HepG2 (cell line): ENCODE data around the gene PPY. TPM values are rescaled to one million over a fixed set of nuclear protein-coding genes. Genes with fewer than 3 reads are reported as not detected.

ENCODE experiments used
- AFF4 ChIP-seq: sonication (generic); formaldehyde crosslinking; IDR thresholded peaks from 2 replicates; pipeline ENCODE4 v1.4.0; 2020; ENCODE audit warnings: missing genetic modification reagents
- BCL6 ChIP-seq: IDR thresholded peaks from 2 replicates; pipeline ENCODE4 v1.6.1; 2016; ENCODE audit warnings: missing genetic modification reagents, missing compliant biosample characterization
- DNMT1 ChIP-seq: sonication (generic); formaldehyde crosslinking; IDR thresholded peaks from 2 replicates; pipeline ENCODE4 v1.5.1; 2020; ENCODE audit warnings: mild to moderate bottlenecking, missing genetic modification reagents
- KDM3A ChIP-seq: IDR thresholded peaks from 2 replicates; pipeline ENCODE4 v1.6.1; 2018; ENCODE audit warnings: low read depth, missing compliant biosample characterization
- REXO4 ChIP-seq: sonication (generic); formaldehyde crosslinking; IDR thresholded peaks from 2 replicates; pipeline ENCODE4 v1.8.0; 2022; ENCODE audit warnings: missing genetic modification reagents, mild to moderate bottlenecking, borderline replicate concordance
- SP1 ChIP-seq, 2 experiments: fragments of 450-650 bp in 1 of 2; sonication (generic) in 1 of 2; formaldehyde crosslinking in 1 of 2; IDR thresholded peaks; 2 replicates each; pipeline versions ENCODE4 v1.4.0 to v1.6.1; 2016 to 2020; ENCODE audit warnings: missing genetic modification reagents in 1 of 2
- TOPORS ChIP-seq: sonication (generic); formaldehyde crosslinking; IDR thresholded peaks from 2 replicates; pipeline ENCODE4 v1.8.0; 2023; ENCODE audit warnings: mild to moderate bottlenecking, missing genetic modification reagents
- ZNF20 ChIP-seq: sonication (generic); formaldehyde crosslinking; IDR thresholded peaks from 2 replicates; pipeline ENCODE4 v1.4.0; 2020; ENCODE audit warnings: mild to moderate bottlenecking, moderate library complexity, missing genetic modification reagents
- ZNF296 ChIP-seq: sonication (generic); formaldehyde crosslinking; conservative IDR thresholded peaks from 2 replicates; pipeline ENCODE4 v1.5.0; 2020; ENCODE audit warnings: mild to moderate bottlenecking, missing genetic modification reagents
- ZNF790 ChIP-seq: sonication (generic); formaldehyde crosslinking; IDR thresholded peaks from 2 replicates; pipeline ENCODE4 v1.8.0; 2022; ENCODE audit warnings: missing genetic modification reagents, mild to moderate bottlenecking, borderline replicate concordance
- polyA plus RNA-seq, 8 experiments: library from polyadenylated mRNA; depleted of rRNA in 3 of 8; stranded (reverse) in 7 of 8; unstranded in 1 of 8; fragments of >200 nt; fragmentation: Illumina TruSeq in 4 of 8; extraction: Trizol in 4 of 8; gene quantifications; 2 replicates each; pipeline versions ENCODE4 v1.2.1 to v1.2.3, GENCODE V29; 2011 to 2016; ENCODE audit warnings: low read depth in 4 of 8, missing spikeins in 1 of 8, mixed read lengths in 1 of 8; ENCODE audit not compliant: insufficient read depth in 1 of 8
- total RNA-seq, 5 experiments: library from RNA; depleted of rRNA; stranded (reverse); fragments of >200 nt; fragmentation: Illumina TruSeq; extraction: Trizol; gene quantifications; 2 replicates each; pipeline ENCODE4 v1.2.3, GENCODE V29; 2016; ENCODE audit warnings: low read depth in 1 of 5
- TF ChIP-seq, protein P1 (sequence below): sonication (generic); formaldehyde crosslinking; IDR thresholded peaks from 2 replicates; pipeline ENCODE4 v1.4.0; 2020; ENCODE audit warnings: missing genetic modification reagents, borderline replicate concordance
- TF ChIP-seq, protein P2 (sequence below): sonication (generic); formaldehyde crosslinking; conservative IDR thresholded peaks from 2 replicates; pipeline ENCODE4 v1.8.0; 2022; ENCODE audit warnings: mild to moderate bottlenecking, moderate library complexity, missing genetic modification reagents
- TF ChIP-seq, protein P3 (sequence below): sonication (generic); formaldehyde crosslinking; IDR thresholded peaks from 2 replicates; pipeline ENCODE4 v1.4.0; 2020; ENCODE audit warnings: missing genetic modification reagents
- TF ChIP-seq, protein P4 (sequence below): fragments of 450-650 bp; IDR thresholded peaks from 2 replicates; pipeline ENCODE4 v1.6.1; 2016

PPY gene
- total and polyA plus RNA-seq, 2 of the 13 experiments (the other 11 are each of a cell fraction or from before 2014, with no cell fraction given), result not detected

DNA sequence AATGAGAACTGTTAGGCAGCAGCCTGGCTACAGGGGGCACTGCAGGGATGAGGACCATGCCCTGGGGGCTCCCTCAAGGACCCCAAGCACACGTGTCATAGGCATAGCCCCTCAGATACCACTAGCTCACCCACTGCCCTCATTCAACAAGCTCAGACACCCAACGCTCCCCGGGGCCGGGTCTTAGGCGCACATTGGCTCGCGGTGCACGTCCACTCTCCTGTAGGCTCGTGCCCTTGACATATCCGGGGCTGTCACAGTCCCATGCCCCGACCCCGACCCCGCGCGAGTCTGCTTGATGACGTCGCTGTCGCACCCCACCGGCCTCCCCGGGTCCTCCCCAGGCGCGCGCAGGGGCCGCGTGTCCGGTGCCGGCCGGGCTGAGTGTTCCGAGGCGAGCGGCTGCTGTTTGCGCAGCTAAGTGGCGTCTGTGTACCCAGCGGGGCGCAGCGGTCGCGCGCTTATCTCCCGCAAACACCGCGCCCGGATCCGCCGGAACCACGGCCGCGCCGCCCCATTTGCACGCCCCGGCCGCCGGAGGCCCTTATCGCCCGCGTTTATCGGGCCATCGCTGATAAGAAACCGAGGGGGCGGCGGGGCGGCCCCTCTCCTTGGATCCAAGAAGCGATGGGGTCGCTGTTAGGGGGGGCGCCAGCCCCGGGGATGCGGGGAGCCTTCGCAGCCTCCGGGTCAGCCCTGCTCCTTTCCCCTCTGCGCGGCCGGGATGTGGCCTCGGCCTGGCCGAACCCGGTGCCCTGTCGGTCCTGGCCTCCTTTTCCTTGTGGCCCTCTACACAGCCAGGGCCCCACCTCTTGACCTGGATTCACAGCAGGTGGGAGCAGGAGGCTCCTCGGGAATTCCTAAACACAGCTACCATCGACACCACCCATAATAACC is 41.5 kb upstream of the PPY start (continued):
- TF ChIP-seq KDM3A, result peak; percentile 88
- TF ChIP-seq, protein P1, sequence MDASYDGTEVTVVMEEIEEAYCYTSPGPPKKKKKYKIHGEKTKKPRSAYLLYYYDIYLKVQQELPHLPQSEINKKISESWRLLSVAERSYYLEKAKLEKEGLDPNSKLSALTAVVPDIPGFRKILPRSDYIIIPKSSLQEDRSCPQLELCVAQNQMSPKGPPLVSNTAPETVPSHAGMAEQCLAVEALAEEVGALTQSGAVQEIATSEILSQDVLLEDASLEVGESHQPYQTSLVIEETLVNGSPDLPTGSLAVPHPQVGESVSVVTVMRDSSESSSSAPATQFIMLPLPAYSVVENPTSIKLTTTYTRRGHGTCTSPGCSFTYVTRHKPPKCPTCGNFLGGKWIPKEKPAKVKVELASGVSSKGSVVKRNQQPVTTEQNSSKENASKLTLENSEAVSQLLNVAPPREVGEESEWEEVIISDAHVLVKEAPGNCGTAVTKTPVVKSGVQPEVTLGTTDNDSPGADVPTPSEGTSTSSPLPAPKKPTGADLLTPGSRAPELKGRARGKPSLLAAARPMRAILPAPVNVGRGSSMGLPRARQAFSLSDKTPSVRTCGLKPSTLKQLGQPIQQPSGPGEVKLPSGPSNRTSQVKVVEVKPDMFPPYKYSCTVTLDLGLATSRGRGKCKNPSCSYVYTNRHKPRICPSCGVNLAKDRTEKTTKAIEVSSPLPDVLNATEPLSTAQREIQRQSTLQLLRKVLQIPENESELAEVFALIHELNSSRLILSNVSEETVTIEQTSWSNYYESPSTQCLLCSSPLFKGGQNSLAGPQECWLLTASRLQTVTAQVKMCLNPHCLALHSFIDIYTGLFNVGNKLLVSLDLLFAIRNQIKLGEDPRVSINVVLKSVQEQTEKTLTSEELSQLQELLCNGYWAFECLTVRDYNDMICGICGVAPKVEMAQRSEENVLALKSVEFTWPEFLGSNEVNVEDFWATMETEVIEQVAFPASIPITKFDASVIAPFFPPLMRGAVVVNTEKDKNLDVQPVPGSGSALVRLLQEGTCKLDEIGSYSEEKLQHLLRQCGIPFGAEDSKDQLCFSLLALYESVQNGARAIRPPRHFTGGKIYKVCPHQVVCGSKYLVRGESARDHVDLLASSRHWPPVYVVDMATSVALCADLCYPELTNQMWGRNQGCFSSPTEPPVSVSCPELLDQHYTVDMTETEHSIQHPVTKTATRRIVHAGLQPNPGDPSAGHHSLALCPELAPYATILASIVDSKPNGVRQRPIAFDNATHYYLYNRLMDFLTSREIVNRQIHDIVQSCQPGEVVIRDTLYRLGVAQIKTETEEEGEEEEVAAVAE (CRISPR knock-in tag), result no peak
- peak; percentile 88 for TF ChIP-seq DNMT1 (CRISPR knock-in tag)
- TF ChIP-seq ZNF20 (CRISPR knock-in tag), result no peak
- TF ChIP-seq SP1 (IDR thresholded peaks at IDR 0.05), result no peak
- TF ChIP-seq SP1 (CRISPR knock-in tag; IDR thresholded peaks at IDR 0.05), result no peak; the same call in 1 of the 2 replicates
- peak; percentile 93 for TF ChIP-seq BCL6 (CRISPR knock-in tag)
- no peak for TF ChIP-seq REXO4 (CRISPR knock-in tag)
- TF ChIP-seq, protein P2, sequence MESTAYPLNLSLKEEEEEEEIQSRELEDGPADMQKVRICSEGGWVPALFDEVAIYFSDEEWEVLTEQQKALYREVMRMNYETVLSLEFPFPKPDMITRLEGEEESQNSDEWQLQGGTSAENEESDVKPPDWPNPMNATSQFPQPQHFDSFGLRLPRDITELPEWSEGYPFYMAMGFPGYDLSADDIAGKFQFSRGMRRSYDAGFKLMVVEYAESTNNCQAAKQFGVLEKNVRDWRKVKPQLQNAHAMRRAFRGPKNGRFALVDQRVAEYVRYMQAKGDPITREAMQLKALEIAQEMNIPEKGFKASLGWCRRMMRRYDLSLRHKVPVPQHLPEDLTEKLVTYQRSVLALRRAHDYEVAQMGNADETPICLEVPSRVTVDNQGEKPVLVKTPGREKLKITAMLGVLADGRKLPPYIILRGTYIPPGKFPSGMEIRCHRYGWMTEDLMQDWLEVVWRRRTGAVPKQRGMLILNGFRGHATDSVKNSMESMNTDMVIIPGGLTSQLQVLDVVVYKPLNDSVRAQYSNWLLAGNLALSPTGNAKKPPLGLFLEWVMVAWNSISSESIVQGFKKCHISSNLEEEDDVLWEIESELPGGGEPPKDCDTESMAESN (CRISPR knock-in tag), result peak; percentile 98
- TF ChIP-seq, protein P3, sequence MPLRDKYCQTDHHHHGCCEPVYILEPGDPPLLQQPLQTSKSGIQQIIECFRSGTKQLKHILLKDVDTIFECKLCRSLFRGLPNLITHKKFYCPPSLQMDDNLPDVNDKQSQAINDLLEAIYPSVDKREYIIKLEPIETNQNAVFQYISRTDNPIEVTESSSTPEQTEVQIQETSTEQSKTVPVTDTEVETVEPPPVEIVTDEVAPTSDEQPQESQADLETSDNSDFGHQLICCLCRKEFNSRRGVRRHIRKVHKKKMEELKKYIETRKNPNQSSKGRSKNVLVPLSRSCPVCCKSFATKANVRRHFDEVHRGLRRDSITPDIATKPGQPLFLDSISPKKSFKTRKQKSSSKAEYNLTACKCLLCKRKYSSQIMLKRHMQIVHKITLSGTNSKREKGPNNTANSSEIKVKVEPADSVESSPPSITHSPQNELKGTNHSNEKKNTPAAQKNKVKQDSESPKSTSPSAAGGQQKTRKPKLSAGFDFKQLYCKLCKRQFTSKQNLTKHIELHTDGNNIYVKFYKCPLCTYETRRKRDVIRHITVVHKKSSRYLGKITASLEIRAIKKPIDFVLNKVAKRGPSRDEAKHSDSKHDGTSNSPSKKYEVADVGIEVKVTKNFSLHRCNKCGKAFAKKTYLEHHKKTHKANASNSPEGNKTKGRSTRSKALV (CRISPR knock-in tag), result peak; percentile 100
- TF ChIP-seq, protein P4, sequence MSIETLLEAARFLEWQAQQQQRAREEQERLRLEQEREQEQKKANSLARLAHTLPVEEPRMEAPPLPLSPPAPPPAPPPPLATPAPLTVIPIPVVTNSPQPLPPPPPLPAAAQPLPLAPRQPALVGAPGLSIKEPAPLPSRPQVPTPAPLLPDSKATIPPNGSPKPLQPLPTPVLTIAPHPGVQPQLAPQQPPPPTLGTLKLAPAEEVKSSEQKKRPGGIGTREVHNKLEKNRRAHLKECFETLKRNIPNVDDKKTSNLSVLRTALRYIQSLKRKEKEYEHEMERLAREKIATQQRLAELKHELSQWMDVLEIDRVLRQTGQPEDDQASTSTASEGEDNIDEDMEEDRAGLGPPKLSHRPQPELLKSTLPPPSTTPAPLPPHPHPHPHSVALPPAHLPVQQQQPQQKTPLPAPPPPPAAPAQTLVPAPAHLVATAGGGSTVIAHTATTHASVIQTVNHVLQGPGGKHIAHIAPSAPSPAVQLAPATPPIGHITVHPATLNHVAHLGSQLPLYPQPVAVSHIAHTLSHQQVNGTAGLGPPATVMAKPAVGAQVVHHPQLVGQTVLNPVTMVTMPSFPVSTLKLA, result no peak
- no peak for TF ChIP-seq AFF4 (CRISPR knock-in tag)
- peak; percentile 7; the same call in 1 of the 2 replicates for TF ChIP-seq ZNF296 (CRISPR knock-in tag)
- no peak; the same call in 1 of the 2 replicates for TF ChIP-seq ZNF790 (CRISPR knock-in tag)
- peak; percentile 67; the same call in 1 of the 2 replicates for TF ChIP-seq TOPORS (CRISPR knock-in tag)
